Left lobe of liver (tissue), 2 donors: ENCODE measurements around the gene C10orf120. TPM values are rescaled to one million over a fixed set of nuclear protein-coding genes. Genes with fewer than 3 reads are reported as not detected.
A peak's percentile ranks its signal among the peaks of the same experiment; 100 is the strongest.

ENCODE experiments used
- ATAC-seq: fragments of 200-7000 bp; cut with Tn5 transposase; one replicate; pipeline ENCODE4 v1.9.1; 2020; ENCODE audit warnings: mild to moderate bottlenecking, moderate library complexity
- DNase-seq: peaks from one replicate; pipeline ENCODE4 v3.0.0-alpha.2; 2020; ENCODE audit warnings: low spot score
- total RNA-seq: library from RNA; stranded (reverse); gene quantifications from one replicate; pipeline ENCODE4 v1.2.1, GENCODE V29; 2021
- donor health status: DM: no; HTN: no; CAD: no; lungs with moderate emphysema.
- donor health status: DM: no; HTN: yes; CAD: no.

Gene C10orf120
- total RNA-seq, 1 donor from 2014 or later, result not detected

DNA sequence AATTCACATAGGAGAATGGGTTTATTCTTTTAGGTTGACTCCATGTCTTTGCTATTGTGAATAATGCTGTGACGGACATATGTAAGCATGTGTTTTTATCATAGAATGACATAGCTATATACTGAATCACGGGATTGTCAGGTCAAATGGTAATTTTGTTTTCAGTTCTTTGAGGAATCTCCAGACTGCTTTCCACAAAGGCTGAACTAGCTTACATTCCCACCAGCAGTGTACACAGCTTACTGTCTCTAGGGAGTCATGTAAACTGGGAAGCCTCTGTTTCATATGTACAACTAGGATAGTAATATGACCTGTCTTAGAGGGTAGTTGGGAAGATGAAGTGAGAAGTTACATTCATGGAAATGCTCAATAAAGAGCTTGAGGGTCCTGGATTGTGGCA is 6.8 kb upstream of the C10orf120 start:
- no peak for ATAC-seq
- no peak for DNase-seq

DNA sequence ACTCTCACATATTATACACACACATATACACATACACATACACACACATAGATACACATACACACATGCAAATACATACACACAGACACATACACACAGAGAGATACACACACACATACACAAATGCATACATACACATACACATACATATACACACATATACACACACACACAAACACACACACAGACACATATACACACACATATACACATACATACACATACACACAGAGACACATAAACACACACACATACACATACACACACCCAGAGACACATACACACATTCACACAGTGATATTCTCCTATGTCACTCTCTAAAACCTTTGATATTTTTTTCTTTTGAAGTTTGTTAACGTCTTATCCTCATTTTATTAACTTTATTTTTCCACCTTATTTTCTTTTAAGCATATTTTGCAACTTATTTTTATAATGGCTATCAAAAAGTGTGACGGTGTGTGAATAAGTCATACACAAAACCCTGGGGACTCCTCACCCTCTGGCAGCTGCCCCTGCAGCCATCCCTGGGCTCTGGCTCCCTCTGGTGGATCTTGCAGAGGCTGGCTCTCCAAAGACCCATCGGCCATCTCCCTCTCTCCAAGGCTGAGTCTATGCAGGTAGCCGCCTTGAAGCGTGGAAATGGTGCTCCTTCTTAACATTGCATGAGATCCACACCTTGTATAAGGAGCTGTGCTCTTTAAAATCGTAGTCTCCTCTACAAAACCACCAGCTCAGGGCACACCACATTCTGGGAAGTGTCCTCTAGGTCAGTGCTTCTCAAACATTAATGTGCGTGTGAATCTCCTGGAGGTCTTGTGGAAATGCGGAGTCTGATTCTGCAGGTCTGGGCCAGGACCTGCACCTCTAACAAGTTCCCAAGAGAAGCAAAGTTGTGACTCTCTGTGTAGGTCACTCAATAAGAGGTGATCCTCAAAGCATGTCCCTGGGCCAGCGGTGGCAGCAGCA is 4.1 kb upstream of the C10orf120 start:
- peak; percentile 100 for ATAC-seq
- DNase-seq, result peak; percentile 71

DNA sequence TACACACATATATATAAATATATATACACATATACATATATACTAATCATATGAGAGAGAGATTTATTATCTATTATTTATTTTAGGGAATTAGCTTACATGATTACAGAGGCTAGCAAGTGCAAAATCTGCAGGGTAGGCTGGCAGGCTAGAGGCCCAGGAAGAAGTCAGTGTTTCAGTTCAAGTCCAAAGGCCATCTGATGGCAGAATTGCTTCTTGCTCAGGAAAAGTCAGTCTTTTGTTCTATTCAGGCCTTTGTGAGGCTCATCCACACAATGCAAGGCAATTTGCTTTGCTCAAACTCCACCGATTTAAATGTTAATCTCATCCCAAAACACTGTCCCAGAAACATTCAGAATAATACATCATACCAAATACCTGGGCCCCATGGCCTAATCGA is 2.6 kb upstream of the C10orf120 start:
- DNase-seq, result no peak
- ATAC-seq, result no peak

DNA sequence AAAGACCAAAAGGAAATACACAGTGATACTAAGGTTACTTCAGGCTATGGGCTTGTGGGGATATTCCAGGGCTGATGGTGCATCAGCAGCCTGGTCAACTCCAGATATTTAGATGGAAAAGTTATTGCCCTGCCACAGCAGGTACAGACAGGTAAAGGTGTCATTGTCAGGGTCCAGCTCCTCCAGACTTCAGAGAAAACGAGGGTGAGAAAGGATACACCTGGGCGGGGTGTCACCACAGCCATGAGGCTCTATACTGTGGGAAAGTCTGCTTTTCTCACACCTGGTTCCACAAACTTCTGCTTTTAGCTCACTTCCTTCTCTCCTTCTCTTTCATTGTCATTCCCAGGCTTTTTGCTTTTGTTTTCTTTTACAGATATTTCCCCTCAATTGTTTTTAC is 2.0 kb upstream of the C10orf120 start:
- DNase-seq, result no peak
- ATAC-seq, result no peak

DNA sequence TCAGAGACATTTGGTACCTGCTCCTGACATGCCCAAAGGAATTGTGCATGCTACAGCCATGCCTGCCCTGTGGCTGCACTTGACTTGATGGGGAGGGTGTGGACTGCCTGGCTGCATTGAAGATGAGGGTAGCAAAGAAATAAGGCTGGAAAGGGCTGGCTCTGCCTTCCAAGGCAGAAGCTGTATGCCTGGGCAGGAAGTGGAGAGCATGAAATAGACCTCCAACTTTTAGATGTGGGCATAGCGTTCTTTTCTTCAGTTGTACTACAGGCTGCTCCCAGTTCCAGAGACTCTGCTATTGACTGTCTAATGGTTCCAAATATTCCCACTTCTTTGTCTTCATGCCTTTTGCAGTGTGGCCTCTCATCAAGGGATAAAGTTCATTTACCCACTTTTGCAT is 3.0 kb downstream of the C10orf120 start:
- ATAC-seq (no peak), DNase-seq (no peak)

DNA sequence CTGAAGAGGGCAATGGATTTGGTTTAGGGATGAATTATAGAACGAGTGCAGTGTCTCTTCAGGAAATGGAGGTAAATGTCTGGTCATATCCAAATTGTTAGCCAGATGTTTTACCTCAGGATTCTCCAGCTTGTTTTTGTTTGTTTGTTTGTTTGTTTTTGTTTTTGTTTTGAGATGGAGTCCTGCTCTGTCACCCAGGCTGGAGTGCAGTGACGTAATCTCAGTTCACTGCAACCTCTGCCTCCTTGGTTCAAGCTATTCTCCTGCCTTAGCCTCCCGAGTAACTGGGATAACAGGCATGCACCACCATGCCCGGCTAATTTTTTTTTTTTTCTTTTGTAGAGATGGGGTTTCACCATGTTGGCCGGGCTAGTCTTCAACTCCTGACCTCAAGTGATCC is 6.9 kb downstream of the C10orf120 start:
- DNase-seq (no peak), ATAC-seq (no peak)

DNA sequence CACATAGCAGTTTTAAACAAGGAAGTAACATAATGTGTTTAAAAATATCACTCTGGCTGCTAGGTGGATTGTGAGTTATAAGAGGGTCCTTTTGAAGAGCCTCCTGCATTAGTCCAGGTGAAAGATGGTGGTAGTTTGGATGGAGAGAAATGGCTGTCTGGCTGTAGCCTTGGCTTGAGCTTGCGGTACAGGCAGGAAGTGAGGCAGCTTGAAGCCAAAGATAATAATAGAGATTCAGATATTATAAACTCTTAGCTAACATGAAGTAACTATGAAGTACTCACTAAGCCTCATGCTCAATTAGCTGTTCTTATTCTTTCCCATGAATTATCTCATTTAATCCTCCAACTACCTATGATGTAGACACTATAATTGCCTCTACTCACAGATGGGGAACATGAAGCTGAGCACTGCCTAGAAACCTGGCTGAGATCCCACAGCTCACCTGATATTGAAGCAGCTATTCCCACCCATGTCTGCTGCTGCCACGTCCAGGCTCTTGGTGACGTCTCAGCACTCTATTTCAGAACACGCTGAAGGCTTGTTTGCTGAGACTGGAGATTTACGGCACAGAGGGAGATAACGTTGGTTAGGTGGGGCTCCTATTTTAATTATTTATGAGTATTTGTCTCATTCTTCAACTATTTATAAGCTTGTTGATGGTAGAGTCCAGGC is 10.4 kb downstream of the C10orf120 start:
- DNase-seq (no peak), ATAC-seq (no peak)

DNA sequence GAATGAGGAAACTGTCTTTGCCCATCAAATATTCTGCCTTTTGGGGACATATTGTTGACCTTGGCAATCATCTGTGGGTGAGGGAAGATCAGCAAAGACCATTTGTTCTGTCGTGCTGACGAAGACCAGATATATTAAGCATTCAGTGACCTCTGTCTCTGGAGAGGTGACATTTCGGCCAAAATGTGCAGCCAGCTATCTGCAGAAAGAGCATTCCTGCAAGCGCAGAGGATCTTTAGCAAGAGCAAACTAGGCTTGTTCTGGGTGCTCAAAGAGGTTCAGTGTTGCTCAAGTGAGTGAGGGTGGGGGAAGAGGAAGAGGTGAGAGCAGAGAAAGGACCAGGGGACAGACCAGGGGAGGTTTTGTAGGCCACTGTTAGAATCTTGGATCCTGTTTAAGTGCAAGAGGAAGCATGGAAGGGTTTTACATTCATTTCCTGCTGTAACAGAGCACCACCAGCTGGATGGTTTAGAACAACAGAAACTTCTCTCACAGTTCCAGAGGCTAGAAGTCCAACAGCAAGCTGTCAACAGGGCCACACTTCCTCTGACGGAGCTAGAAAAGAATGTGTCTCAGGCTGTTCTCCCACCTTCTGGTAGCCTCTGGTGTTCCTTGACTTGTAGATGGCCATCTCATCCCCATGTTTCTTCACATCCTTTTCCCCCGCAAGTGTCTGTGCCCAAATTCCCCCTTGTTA is 11.2 kb downstream of the C10orf120 start:
- ATAC-seq, result peak; percentile 40
- DNase-seq, result no peak

DNA sequence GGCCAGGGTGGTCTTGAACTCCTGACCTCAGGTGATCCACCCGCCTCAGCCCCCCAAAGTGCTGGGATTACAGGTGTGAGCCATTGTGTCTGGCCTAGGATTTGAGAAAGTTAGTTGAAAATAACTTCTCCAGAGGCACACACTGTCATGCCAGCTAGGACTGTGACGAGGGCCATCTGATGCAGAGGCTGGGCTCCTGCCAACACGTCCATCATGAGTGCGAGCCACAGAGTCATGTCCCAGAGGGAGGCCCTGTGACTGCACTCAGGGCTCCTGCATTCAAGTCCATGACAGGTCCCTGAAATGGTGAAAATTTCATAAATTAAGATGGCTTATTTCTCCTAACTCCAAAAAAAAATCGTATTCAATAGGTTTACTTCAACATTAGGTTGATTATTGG is 17.1 kb downstream of the C10orf120 start:
- DNase-seq (no peak), ATAC-seq (no peak)

DNA sequence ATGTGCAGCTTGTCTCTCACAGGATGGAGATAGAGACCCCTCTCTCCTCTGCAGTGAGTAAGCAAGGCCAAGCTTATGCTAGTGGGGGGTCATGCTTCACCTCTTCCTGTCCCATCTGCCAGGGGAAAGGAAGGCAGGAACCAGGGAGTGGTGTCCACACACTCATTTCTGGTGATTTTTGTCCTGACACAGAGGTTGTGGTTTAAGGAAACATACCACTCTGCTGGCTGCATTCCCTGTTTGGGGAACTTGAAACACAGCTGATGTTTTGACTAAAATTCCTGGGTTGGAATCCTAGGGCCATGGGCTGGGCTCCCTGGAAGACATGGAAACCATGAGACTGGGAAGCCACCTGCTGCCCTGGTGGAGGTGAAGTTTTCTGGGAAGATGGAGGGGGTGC is 21.4 kb downstream of the C10orf120 start:
- no peak for DNase-seq
- no peak for ATAC-seq

DNA sequence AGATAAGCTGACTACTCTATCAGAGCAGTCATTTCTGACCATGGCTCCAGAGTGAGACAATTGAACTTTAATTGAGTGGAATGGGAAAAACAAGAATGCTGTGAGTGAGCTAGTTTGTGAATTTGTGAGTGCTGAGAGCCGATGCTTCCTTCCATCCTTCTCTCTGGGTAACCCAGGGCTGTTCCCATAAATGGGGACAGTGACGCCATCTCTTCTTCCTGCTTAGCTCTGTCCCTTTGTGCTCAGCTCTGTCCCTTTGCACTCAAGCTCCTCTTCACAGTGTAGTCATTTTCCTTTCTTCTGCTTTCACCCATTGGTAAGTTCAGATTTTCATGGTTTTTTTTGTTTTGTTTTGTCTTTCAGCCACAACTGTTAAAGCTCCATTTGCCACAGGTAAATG is 24.4 kb downstream of the C10orf120 start:
- no peak for ATAC-seq

DNA sequence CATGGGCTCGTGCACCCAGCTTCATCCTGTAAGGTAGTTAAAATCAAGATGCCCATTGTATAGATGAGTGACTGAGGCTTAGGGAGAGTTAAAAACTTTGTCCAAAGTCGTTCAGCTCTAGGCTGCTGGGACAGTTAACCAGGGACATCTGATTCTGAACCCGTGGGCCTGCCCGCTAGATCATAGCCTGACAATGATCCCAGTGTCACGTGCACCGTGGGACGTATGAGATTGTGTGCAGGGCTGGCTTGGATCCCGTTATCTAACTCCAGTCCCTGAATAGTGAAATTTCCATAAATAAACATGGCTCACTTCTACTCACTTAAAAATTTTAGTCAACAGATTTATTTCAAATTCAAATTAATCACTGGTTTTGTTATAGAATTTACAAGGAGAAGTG is 24.9 kb downstream of the C10orf120 start:
- peak; percentile 34 for ATAC-seq

More for the DNA sequence above, 24.4 kb downstream of the C10orf120 start:
- DNase-seq, result no peak

DNA sequence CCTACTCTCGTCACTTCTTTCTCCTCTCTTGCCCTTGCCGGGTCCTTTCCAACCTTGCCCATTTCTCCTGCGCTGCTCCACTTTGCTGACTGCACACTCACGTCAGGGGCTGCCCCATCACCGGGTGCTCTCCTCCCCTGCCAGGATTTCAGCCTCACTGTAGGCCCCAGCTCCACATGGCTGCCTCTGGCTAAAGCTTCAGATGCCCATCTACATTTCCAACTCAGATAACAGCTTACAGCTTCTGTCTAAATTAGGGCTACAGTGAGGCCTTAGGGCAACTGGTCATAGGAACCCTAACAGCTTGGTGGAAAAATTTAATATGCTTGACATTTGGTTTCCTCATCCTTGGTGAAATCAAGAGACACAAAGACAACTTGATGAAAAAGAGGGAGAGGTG is 25.9 kb downstream of the C10orf120 start:
- DNase-seq (no peak), ATAC-seq (no peak)

More for the DNA sequence above, 24.9 kb downstream of the C10orf120 start:
- DNase-seq, result no peak

DNA sequence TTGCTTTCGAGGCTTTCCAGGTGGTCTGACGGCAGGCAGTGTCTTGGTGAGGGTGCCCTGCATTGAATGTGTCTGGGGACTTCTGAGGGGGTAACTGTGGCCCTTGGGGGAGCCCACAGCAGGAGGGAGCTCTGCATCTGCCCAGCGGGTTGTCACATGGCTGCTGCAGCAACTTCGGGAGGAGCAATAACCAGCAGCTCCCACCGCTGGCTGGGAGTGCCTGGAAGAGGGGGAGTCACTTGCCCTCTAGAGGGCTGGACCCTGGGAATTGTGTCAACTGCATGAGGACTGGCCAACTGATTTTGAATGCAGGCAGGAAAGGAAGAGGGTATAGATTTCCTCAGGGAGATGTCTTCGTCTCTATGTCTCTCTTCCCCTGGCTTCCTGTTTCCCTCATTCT is 26.4 kb downstream of the C10orf120 start:
- DNase-seq, result no peak
- no peak for ATAC-seq

DNA sequence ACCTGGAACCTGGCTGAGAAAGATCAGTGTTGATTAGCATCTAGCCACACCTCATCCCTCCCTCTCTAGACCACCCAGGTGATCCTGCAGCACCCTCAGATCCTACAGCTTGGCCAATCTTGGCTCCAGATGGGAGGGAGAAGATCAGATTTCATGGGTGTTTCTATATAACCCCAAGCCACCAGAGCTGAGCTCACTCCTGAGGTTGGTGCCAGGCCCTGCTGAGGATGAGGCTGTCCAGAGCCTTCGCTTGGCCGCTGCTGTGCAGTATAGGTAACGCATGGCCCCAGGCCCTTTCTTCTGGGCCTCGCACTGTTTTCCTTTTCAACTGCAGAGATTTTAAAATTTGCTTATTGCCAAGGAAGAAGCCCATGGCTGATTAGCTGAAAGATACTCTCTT is 27.0 kb downstream of the C10orf120 start:
- no peak for ATAC-seq

DNA sequence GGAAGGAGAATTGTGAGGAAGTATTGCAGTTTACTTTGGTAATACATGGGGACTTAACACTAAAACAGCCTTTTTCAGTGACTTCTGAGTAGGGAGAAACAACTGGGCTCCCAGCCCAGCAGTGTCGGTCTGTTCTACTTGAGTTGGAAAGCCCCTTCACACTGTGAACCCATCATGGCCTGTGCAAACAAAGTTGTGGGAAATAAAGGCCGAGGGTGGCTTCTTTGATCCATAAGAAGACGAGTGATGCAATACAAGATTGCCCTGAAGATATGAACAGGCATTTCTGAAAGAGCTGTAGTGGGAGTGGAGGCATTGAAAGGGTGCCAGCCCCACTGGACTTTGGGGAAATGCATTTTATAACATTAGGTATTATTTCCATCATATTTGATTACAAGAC is 28.3 kb downstream of the C10orf120 start:
- no peak for DNase-seq
- ATAC-seq, result no peak

More for the DNA sequence above, 27.0 kb downstream of the C10orf120 start:
- no peak for DNase-seq

DNA sequence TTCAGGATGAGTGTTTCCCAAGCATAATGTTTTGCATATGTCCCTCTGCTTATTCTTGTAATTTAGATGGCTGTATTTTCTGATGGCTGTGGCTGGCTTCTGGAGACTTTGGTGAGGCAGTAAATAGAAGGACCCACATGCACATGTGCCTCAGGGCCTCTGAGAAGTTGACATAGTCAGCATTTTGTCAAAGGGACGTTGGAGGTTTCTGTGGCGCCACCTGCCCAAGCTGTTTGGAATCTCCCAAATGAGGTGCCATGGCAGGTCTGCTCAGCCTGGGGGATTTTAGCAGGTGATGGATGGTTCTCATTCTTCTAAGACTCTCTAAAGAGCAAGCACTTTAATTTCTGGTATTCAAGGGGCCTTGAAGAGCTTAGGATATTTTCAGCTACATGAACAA is 29.8 kb downstream of the C10orf120 start:
- no peak for DNase-seq
- no peak for ATAC-seq

DNA sequence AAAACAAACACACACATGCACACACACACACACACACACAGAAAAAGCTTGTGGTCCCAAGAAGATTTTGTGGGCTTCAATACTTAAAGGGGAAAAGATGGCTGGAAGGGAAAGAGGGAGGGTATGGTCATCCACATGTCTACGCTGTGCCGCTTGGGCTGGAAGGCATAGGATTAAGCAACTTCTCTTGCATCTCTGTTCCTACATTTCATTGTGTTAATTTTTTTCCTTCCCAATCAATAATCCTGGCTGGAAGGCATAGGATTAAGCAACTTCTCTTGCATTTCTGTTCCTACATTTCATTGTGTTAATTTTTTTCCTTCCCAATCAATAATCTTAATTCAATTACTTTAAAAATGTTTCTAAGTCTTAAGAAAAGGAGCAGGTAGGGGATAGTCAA is 30.6 kb downstream of the C10orf120 start:
- peak; percentile 52 for ATAC-seq
- DNase-seq, result no peak

DNA sequence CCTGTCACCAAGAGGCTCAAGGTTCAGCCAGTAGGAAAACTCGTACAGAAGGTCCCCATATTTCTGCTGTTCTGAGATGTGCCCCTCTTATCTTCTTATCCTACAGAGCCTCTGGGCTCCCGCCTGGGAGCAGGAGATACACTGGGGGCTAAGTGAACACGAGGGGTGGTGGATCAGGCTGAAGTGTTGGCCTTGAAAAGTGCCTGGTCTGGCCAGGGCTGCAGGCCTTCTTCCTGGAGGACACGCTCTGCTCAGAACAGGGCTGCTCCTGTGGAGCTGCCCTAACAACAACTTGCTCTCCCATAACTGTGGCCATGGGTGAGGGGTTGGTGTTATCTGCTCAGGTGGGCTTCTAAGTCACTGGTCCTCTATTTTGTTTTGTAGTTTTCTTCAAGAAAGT is 33.7 kb downstream of the C10orf120 start:
- ATAC-seq (no peak), DNase-seq (no peak)

DNA sequence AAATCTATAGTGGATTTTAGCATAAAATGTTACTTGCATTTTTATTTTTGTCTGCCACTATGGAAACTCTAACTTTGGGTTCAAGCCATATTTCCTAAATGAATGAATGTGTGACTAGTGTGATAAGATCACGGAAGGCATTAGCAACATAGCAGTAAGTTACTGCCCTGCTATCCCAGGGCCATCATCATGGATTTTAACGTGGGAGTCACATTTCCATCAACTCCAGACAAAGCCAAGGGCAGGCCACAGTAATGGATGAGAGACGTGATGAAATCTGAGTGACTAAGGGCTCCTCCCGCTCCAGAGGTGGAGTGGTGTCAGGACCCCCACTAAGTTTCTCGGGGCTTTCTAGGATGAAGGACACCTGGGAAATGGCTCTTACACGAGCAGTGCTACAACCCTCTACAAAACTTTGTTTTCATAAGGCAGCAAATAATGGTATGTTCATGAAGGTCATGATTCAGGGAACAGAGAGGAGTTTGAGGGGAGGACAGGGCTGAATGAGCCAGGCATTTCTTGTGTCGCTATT is 34.3 kb downstream of the C10orf120 start:
- no peak for DNase-seq

DNA sequence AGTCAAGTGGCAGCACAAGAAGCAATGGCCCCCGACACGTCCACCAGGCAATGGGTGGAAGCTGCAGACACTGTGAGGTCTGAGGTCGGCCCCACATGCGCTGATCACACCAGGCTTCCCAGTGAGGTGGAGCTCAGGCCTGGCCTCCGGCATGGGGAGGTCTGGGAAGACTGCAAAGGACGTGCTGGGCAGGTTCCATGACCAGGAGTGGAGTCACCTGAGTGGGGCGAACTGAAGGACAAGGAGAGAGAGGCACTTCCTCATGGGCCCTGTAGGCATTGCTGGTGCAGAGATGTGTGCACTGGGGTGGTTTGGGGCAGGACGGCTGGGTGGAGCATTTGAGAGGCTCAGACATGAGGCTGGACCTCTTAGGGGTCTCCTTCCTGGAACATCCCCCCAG is 35.1 kb downstream of the C10orf120 start:
- ATAC-seq, result no peak

More for the DNA sequence above, 34.3 kb downstream of the C10orf120 start:
- ATAC-seq, result no peak

More for the DNA sequence above, 35.1 kb downstream of the C10orf120 start:
- no peak for DNase-seq
